Measurements from ENCODE around the gene PAWR.

GRCh38 chr12:79595273-79595672 is 95.5 kb downstream of the PAWR start:
- TF ChIP-seq, protein P1, sequence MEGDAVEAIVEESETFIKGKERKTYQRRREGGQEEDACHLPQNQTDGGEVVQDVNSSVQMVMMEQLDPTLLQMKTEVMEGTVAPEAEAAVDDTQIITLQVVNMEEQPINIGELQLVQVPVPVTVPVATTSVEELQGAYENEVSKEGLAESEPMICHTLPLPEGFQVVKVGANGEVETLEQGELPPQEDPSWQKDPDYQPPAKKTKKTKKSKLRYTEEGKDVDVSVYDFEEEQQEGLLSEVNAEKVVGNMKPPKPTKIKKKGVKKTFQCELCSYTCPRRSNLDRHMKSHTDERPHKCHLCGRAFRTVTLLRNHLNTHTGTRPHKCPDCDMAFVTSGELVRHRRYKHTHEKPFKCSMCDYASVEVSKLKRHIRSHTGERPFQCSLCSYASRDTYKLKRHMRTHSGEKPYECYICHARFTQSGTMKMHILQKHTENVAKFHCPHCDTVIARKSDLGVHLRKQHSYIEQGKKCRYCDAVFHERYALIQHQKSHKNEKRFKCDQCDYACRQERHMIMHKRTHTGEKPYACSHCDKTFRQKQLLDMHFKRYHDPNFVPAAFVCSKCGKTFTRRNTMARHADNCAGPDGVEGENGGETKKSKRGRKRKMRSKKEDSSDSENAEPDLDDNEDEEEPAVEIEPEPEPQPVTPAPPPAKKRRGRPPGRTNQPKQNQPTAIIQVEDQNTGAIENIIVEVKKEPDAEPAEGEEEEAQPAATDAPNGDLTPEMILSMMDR (IDR thresholded peaks at IDR 0.05) = no peak
- no peak for TF ChIP-seq POLR2A (IDR thresholded peaks at IDR 0.05)

Measured in Peyer's patch (tissue), 4 donors.